H1 (cell line): ENCODE data around the gene PITPNB. TPM values are rescaled to one million over a fixed set of nuclear protein-coding genes. Genes with fewer than 3 reads are reported as not detected.

Experiments
- BACH1 ChIP-seq: IDR thresholded peaks from 2 replicates; pipeline ENCODE4 v1.6.1; 2012; ENCODE audit warnings: low read length, improper control_type of control experiment
- CHD2 ChIP-seq: IDR thresholded peaks from 2 replicates; pipeline ENCODE4 v1.6.1; 2012; ENCODE audit warnings: low read length, improper control_type of control experiment
- GABPA ChIP-seq: IDR thresholded peaks from 2 replicates; pipeline ENCODE4 v1.6.1; 2011; ENCODE audit warnings: mild to moderate bottlenecking, low read length, moderate library complexity, borderline replicate concordance; ENCODE audit not compliant: insufficient read depth
- GTF2F1 ChIP-seq: IDR thresholded peaks from 2 replicates; pipeline ENCODE4 v1.6.1; 2012; ENCODE audit warnings: low read depth, low read length, improper control_type of control experiment, borderline replicate concordance
- POLR2A ChIP-seq, 2 experiments: IDR thresholded peaks; 1 replicate in 1 of 2; 2 replicates in 1 of 2; pipeline ENCODE4 v1.6.1; 2011; ENCODE audit warnings: low read depth in 2 of 2, low read length in 2 of 2, mild to moderate bottlenecking in 2 of 2; ENCODE audit errors: control extremely low read depth in 1 of 2
- RAD21 ChIP-seq, 2 experiments: IDR thresholded peaks in 1 of 2; conservative IDR thresholded peaks in 1 of 2; 2 replicates each; pipeline ENCODE4 v1.6.1; 2011; ENCODE audit warnings: low read depth in 2 of 2, low read length in 2 of 2, improper control_type of control experiment in 1 of 2, inconsistent platforms in 1 of 2, mild to moderate bottlenecking in 1 of 2, moderate library complexity in 1 of 2
- polyA plus RNA-seq, 7 experiments: library from polyadenylated mRNA; depleted of rRNA in 3 of 7; stranded (reverse) in 5 of 7; unstranded in 2 of 7; fragments of >200 nt in 5 of 7; fragments of 200-250 nt in 2 of 7; gene quantifications; 1 replicate in 5 of 7; 2 replicates in 1 of 7; 4 replicates in 1 of 7; pipeline versions ENCODE4 v1.2.1 to v1.2.3, GENCODE V29; 2011 to 2013; ENCODE audit warnings: missing spikeins in 2 of 7, mixed read lengths in 2 of 7
- total RNA-seq: library from RNA; stranded (reverse); fragmentation: NEBNext Ultra II Directional; extraction: Animal tissue kit (Norgen Biotek cat#: 25700); gene quantifications from 2 replicates; pipeline ENCODE4 v1.2.1, GENCODE V29; 2021

Gene PITPNB
- total and polyA plus RNA-seq, 2 of the 8 experiments (the other 6 are each of a cell fraction or from before 2014, with no cell fraction given): 24.6 to 89.3 TPM

DNA sequence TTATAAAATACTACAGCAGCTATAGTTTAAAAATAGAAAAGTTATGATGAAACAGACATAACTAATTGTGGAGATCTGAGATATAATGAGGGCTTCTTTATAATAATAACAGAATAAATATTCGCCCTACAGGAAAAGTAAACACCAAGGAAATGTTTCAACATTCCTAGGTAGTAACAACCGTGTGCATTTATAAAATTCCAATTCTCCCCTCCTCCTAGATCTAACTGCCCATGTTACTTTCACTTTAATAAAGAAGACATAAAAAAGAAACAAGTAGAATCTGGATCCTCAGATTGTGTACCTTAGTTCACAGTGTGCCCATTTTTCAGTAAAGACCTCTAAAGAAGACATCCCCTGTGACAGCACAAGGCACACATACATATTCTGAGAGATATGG, 59.7 kb downstream of the PITPNB start (continued):
- TF ChIP-seq RAD21 (IDR thresholded peaks at IDR 0.05 in 1 of 2, conservative IDR thresholded peaks at IDR 0.05 in 1 of 2; ENCODE audit: low read depth in 2 of 2, low read length in 2 of 2): no peak
- no peak for TF ChIP-seq CHD2
- no peak for TF ChIP-seq POLR2A (IDR thresholded peaks at IDR 0.05; ENCODE audit: control extremely low read depth in 1 of 2, low read depth in 2 of 2, low read length in 2 of 2)
- no peak for TF ChIP-seq GABPA
- no peak for TF ChIP-seq GTF2F1
- TF ChIP-seq BACH1: no peak
- TF ChIP-seq, all 59 proteins: peak for 0
